K562 (cell line): ENCODE measurements around the gene KRT71. TPM values are rescaled to one million over a fixed set of nuclear protein-coding genes. Genes with fewer than 3 reads are reported as not detected.

Experiments
- ATAC-seq: fragments of 200-7000 bp; cut with Tn5 transposase; 3 replicates; pipeline ENCODE4 v1.9.1; 2020; ENCODE audit warnings: moderate library complexity
- BruUV-seq: library from RNA; stranded (reverse); fragments of 400-500 nt; replicated peaks from 2 replicates; lab custom pipeline; 2021; lab: Mats Ljungman, UMichigan
- CTCF ChIA-PET: fragments of 300-600 bp; formaldehyde crosslinking; extraction: SDS; loops from one replicate; lab custom pipeline; 2021; ENCODE audit warnings: low intra/inter-chr PET ratio; lab: Yijun Ruan, JAX
- POLR2A ChIA-PET: fragments of 300-600, 350-650 bp; sonication (Branson Sonifier 250); formaldehyde crosslinking; extraction: SDS; loops from one replicate; lab custom pipeline; 2021; ENCODE audit warnings: antibody characterized with exemption, inconsistent platforms; lab: Yijun Ruan, JAX
- DNase-seq, 4 experiments: peaks; one replicate each; pipeline versions ENCODE4 v3.0.0 to v3.0.0-alpha.2; 2011 to 2018; ENCODE audit warnings: low spot score in 3 of 4, mixed read lengths in 3 of 4; ENCODE audit errors: extremely low read depth in 1 of 4
- FAIRE-seq: peaks from 2 replicates; lab custom pipeline; 2011; peaks lifted over from hg19 to GRCh38; lab: Jason Lieb, UNC
- H2AFZ ChIP-seq: 2 replicates; pipeline ENCODE4 v1.6.0; 2011; ENCODE audit warnings: low read depth, low read length, control low read depth, inconsistent platforms
- H3K27ac ChIP-seq: fragments of 200-600 bp; 3 replicates; pipeline ENCODE4 v1.8.0; 2011; ENCODE audit warnings: low read depth, mild to moderate bottlenecking, control low read depth, inconsistent platforms, low read length, moderate library complexity, mixed read lengths; ENCODE audit errors: extremely low read depth
- H3K27me3 ChIP-seq, 2 experiments: fragments of 300-600 bp in 1 of 2; 2 replicates in 1 of 2; 3 replicates in 1 of 2; pipeline versions ENCODE4 v1.6.0 to v1.8.0; 2011; ENCODE audit warnings: inconsistent platforms in 2 of 2, low read length in 2 of 2, mild to moderate bottlenecking in 1 of 2, mixed read lengths in 1 of 2, moderate library complexity in 1 of 2; ENCODE audit not compliant: control insufficient read depth in 2 of 2, insufficient read depth in 2 of 2
- H3K36me3 ChIP-seq: fragments of 300-600 bp; 3 replicates; pipeline ENCODE4 v1.8.0; 2011; ENCODE audit warnings: mild to moderate bottlenecking, low read length, inconsistent platforms; ENCODE audit not compliant: control insufficient read depth, insufficient read depth
- H3K4me1 ChIP-seq, 2 experiments: fragments of 200-600 bp in 1 of 2; replicated peaks in 1 of 2; 2 replicates in 1 of 2; 3 replicates in 1 of 2; pipeline versions ENCODE4 v1.5.1 to v1.8.0; 2011; ENCODE audit warnings: inconsistent platforms in 2 of 2, low read length in 2 of 2, mild to moderate bottlenecking in 1 of 2, mixed read lengths in 1 of 2, moderate library complexity in 1 of 2; ENCODE audit not compliant: control insufficient read depth in 2 of 2, insufficient read depth in 2 of 2
- H3K4me2 ChIP-seq: 2 replicates; pipeline ENCODE4 v1.6.1; 2011; ENCODE audit warnings: low read length, control low read depth, inconsistent platforms, mixed read lengths; ENCODE audit not compliant: insufficient read depth
- H3K4me3 ChIP-seq: fragments of 200-600 bp; sonication (generic), shearing (Covaris generic); 2 replicates; pipeline ENCODE4 v1.5.1; 2016; ENCODE audit warnings: control low read depth, inconsistent platforms
- H3K79me2 ChIP-seq: fragments of 200-600 bp; 3 replicates; pipeline ENCODE4 v1.8.0; 2011; ENCODE audit warnings: low read length, inconsistent platforms; ENCODE audit not compliant: control insufficient read depth, insufficient read depth
- H3K9ac ChIP-seq, 2 experiments: 2 replicates each; pipeline versions ENCODE4 v1.6.0 to v1.6.1; 2011; ENCODE audit warnings: low read depth in 2 of 2, low read length in 2 of 2, control low read depth in 1 of 2, inconsistent platforms in 1 of 2, mild to moderate bottlenecking in 1 of 2, mixed read lengths in 1 of 2; ENCODE audit not compliant: insufficient read depth in 1 of 2
- H3K9me1 ChIP-seq: one replicate; pipeline ENCODE4 v1.6.0; 2011; ENCODE audit warnings: inconsistent platforms, mild to moderate bottlenecking, low read length, moderate library complexity; ENCODE audit not compliant: control insufficient read depth, insufficient read depth
- H3K9me3 ChIP-seq: replicated peaks from 2 replicates; pipeline ENCODE4 v1.5.1; 2011; ENCODE audit warnings: low read depth, low read length, inconsistent platforms; ENCODE audit not compliant: control insufficient read depth, insufficient read depth
- H4K20me1 ChIP-seq: replicated peaks from 2 replicates; pipeline ENCODE4 v1.6.1; 2011; ENCODE audit warnings: low read length, inconsistent platforms, mixed read lengths; ENCODE audit not compliant: control insufficient read depth, insufficient read depth
- ELF4 ChIP-seq: fragments of 450-650 bp; formaldehyde crosslinking; IDR thresholded peaks from 2 replicates; pipeline ENCODE4 v1.4.0; 2022; ENCODE audit warnings: missing genetic modification characterization
- ESRRA ChIP-seq: fragments of 450-650 bp; IDR thresholded peaks from 2 replicates; pipeline ENCODE4 v1.6.1; 2014; ENCODE audit warnings: low read depth, mild to moderate bottlenecking, moderate library complexity, borderline replicate concordance
- GABPB2 ChIP-seq: fragments of 250-450 bp; sonication (Bioruptor Pico); conservative IDR thresholded peaks from 2 replicates; pipeline ENCODE4 v1.5.1; 2021; ENCODE audit warnings: mild to moderate bottlenecking
- GTF2E2 ChIP-seq: fragments of 200-800 bp; sonication (Bioruptor generic); IDR thresholded peaks from 2 replicates; pipeline ENCODE4 v1.6.1; 2016; ENCODE audit warnings: missing genetic modification characterization, missing compliant biosample characterization
- RBM34 ChIP-seq: fragments of 200-400 bp; formaldehyde crosslinking; IDR thresholded peaks from 2 replicates; pipeline ENCODE4 v1.6.1; 2018; ENCODE audit warnings: low read length, borderline replicate concordance; ENCODE audit not compliant: insufficient read depth
- TAF15 ChIP-seq: fragments of 200-400 bp; formaldehyde crosslinking; IDR thresholded peaks from 2 replicates; pipeline ENCODE4 v1.6.1; 2017; ENCODE audit warnings: mild to moderate bottlenecking, low read depth, low read length, moderate library complexity
- ZFP1 ChIP-seq: fragments of 450-650 bp; formaldehyde crosslinking; IDR thresholded peaks from 2 replicates; pipeline ENCODE4 v1.4.0; 2020; ENCODE audit warnings: mild to moderate bottlenecking, mixed read lengths
- ZNF583 ChIP-seq: fragments of 250-450 bp; sonication (Bioruptor Pico); IDR thresholded peaks from 2 replicates; pipeline ENCODE4 v1.4.0; 2020
- ZNF639 ChIP-seq, 2 experiments: fragments of 200-800 bp in 1 of 2; sonication (Bioruptor generic) in 1 of 2; sonication (generic) in 1 of 2; formaldehyde crosslinking in 1 of 2; IDR thresholded peaks in 1 of 2; conservative IDR thresholded peaks in 1 of 2; 2 replicates each; pipeline versions ENCODE4 v1.5.0 to v1.6.1; 2016 to 2020; ENCODE audit warnings: missing compliant biosample characterization in 1 of 2, missing genetic modification characterization in 1 of 2, missing genetic modification reagents in 1 of 2
- ZNF668 ChIP-seq: fragments of 250-450 bp; sonication (Bioruptor Pico); IDR thresholded peaks from 2 replicates; pipeline ENCODE4 v1.8.0; 2022; ENCODE audit warnings: mild to moderate bottlenecking, inconsistent platforms
- WGBS: fragments of 100-300 bp; shearing (Covaris generic); methylation state at CpG from one replicate; pipeline ENCODE4 v1.1.6; 2016; ENCODE audit warnings: low coverage, mixed read lengths; ENCODE audit not compliant: insufficient coverage; ENCODE audit errors: missing lambda C conversion rate; 5-methylcytosine and 5-hydroxymethylcytosine counted together
- in situ Hi-C: fragments of 300-500 bp; cut with MboI; formaldehyde crosslinking; loops from 4 replicates; pipeline ENCODE4 v1.15.0; 2018; ENCODE audit warnings: inconsistent platforms, mixed read lengths
- intact Hi-C: fragments of 100-400 bp; cut with micrococcal nuclease; formaldehyde crosslinking; loops from 2 replicates; pipeline ENCODE4 v1.14.2; 2022
- polyA plus RNA-seq, 8 experiments: library from polyadenylated mRNA; depleted of rRNA in 4 of 8; stranded (reverse) in 5 of 8; unstranded in 3 of 8; fragments of >200 nt; fragmentation: Nextera tagmentation in 2 of 8; fragmentation: Illumina TruSeq in 1 of 8; extraction: Ambion mirVana in 2 of 8; extraction: Trizol in 1 of 8; gene quantifications; 2 replicates each; pipeline versions ENCODE4 v1.2.1 to v1.2.3, GENCODE V29; 2011 to 2014; ENCODE audit warnings: inconsistent platforms in 1 of 8, missing spikeins in 1 of 8
- total RNA-seq, 7 experiments: library from RNA; depleted of rRNA in 6 of 7; stranded (reverse); fragments of >200 nt in 6 of 7; fragmentation: Illumina TruSeq in 2 of 7; extraction: Trizol in 2 of 7; gene quantifications; 2 replicates each; pipeline versions ENCODE4 v1.2.1 to v1.2.3, GENCODE V29; 2011 to 2021; ENCODE audit warnings: low replicate concordance in 1 of 7
- TF ChIP-seq, protein P1 (sequence below): sonication (generic); formaldehyde crosslinking; IDR thresholded peaks from 2 replicates; pipeline ENCODE4 v1.8.0; 2023; ENCODE audit warnings: missing genetic modification reagents, mild to moderate bottlenecking, borderline replicate concordance
- TF ChIP-seq, protein P2 (sequence below): sonication (generic); formaldehyde crosslinking; IDR thresholded peaks from 2 replicates; pipeline ENCODE4 v1.8.1; 2023; ENCODE audit warnings: mild to moderate bottlenecking, missing genetic modification reagents

Gene KRT71
- total and polyA plus RNA-seq, 9 of the 15 experiments (the other 6 are each of a cell fraction or from before 2014, with no cell fraction given), result not detected

- no peaks in the 10 kb centered on the region for H3K9me3 ChIP-seq
- in situ Hi-C loops (no loop called here), intact Hi-C loops (no loop called here)
- no peak overlapping the region for H3K9ac ChIP-seq
- no peaks in the 10 kb centered on the region for H3K4me1 ChIP-seq
- no peak overlapping the region for H2AFZ ChIP-seq
- ChIA-PET POLR2A (no interaction called here), CTCF (no interaction called here)
- ATAC-seq, result no peak
- BruUV-seq, result no TSS peak
- H3K4me2 ChIP-seq, result no peak overlapping the region
- no peaks in the 10 kb centered on the region for H3K79me2 ChIP-seq
- 0% methylated on average over 15 of the region's 15 CpGs for WGBS
- no peaks in the 10 kb centered on the region; the same call in 1 of the 2 replicates for H4K20me1 ChIP-seq
- FAIRE-seq, result no peak
- H3K9me1 ChIP-seq, result no peaks in the 10 kb centered on the region
- peaks cover 21 to 56% of the 10 kb centered on the region in 2 experiments; a peak in 4 of 5 replicates for H3K27me3 ChIP-seq
- no peak overlapping the region for H3K4me3 ChIP-seq
- H3K27ac ChIP-seq, result no peak overlapping the region
- no peak for DNase-seq
- H3K36me3 ChIP-seq, result no peaks in the 10 kb centered on the region
- TF ChIP-seq ESRRA, result no peak
- no peak for TF ChIP-seq ZNF668 (CRISPR knock-in tag)
- TF ChIP-seq, protein P1, sequence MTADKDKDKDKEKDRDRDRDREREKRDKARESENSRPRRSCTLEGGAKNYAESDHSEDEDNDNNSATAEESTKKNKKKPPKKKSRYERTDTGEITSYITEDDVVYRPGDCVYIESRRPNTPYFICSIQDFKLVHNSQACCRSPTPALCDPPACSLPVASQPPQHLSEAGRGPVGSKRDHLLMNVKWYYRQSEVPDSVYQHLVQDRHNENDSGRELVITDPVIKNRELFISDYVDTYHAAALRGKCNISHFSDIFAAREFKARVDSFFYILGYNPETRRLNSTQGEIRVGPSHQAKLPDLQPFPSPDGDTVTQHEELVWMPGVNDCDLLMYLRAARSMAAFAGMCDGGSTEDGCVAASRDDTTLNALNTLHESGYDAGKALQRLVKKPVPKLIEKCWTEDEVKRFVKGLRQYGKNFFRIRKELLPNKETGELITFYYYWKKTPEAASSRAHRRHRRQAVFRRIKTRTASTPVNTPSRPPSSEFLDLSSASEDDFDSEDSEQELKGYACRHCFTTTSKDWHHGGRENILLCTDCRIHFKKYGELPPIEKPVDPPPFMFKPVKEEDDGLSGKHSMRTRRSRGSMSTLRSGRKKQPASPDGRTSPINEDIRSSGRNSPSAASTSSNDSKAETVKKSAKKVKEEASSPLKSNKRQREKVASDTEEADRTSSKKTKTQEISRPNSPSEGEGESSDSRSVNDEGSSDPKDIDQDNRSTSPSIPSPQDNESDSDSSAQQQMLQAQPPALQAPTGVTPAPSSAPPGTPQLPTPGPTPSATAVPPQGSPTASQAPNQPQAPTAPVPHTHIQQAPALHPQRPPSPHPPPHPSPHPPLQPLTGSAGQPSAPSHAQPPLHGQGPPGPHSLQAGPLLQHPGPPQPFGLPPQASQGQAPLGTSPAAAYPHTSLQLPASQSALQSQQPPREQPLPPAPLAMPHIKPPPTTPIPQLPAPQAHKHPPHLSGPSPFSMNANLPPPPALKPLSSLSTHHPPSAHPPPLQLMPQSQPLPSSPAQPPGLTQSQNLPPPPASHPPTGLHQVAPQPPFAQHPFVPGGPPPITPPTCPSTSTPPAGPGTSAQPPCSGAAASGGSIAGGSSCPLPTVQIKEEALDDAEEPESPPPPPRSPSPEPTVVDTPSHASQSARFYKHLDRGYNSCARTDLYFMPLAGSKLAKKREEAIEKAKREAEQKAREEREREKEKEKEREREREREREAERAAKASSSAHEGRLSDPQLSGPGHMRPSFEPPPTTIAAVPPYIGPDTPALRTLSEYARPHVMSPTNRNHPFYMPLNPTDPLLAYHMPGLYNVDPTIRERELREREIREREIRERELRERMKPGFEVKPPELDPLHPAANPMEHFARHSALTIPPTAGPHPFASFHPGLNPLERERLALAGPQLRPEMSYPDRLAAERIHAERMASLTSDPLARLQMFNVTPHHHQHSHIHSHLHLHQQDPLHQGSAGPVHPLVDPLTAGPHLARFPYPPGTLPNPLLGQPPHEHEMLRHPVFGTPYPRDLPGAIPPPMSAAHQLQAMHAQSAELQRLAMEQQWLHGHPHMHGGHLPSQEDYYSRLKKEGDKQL (CRISPR knock-in tag), result no peak
- TF ChIP-seq RBM34, result no peak
- TF ChIP-seq ZFP1 (CRISPR knock-in tag), result no peak
- no peak for TF ChIP-seq GABPB2 (CRISPR knock-in tag)
- TF ChIP-seq, protein P2, sequence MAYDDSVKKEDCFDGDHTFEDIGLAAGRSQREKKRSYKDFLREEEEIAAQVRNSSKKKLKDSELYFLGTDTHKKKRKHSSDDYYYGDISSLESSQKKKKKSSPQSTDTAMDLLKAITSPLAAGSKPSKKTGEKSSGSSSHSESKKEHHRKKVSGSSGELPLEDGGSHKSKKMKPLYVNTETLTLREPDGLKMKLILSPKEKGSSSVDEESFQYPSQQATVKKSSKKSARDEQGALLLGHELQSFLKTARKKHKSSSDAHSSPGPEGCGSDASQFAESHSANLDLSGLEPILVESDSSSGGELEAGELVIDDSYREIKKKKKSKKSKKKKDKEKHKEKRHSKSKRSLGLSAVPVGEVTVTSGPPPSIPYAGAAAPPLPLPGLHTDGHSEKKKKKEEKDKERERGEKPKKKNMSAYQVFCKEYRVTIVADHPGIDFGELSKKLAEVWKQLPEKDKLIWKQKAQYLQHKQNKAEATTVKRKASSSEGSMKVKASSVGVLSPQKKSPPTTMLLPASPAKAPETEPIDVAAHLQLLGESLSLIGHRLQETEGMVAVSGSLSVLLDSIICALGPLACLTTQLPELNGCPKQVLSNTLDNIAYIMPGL (CRISPR knock-in tag), result no peak
- no peak for TF ChIP-seq TAF15
- TF ChIP-seq GTF2E2 (tag), result no peak
- TF ChIP-seq ELF4 (CRISPR knock-in tag), result no peak
- TF ChIP-seq ZNF583 (CRISPR knock-in tag), result no peak
- TF ChIP-seq ZNF639 (CRISPR knock-in tag; conservative IDR thresholded peaks at IDR 0.05 in 1 of 2, IDR thresholded peaks at IDR 0.05 in 1 of 2), result no peak
Observed at GRCh38 chr12:52515927-52516831, 36.8 kb downstream of the KRT71 start.
